Endothelial cell of umbilical vein (primary cell): ENCODE measurements around the gene LMCD1. TPM values are rescaled to one million over a fixed set of nuclear protein-coding genes. Genes with fewer than 3 reads are reported as not detected.

ENCODE experiments used
- BruUV-seq: library from RNA; stranded (reverse); fragments of 400-500 nt; replicated peaks from 2 replicates; lab custom pipeline; 2021; lab: Mats Ljungman, UMichigan
- CTCF ChIA-PET: fragments of 300-600, 350-600 bp; sonication (Branson Sonifier 250); formaldehyde crosslinking; loops from one replicate; lab custom pipeline; 2021; ENCODE audit warnings: antibody characterized with exemption, inconsistent platforms; lab: Charles Lee
- POLR2A ChIA-PET: fragments of 300-600, 350-600 bp; sonication (Branson Sonifier 250); formaldehyde crosslinking; loops from one replicate; lab custom pipeline; 2021; ENCODE audit warnings: antibody characterized with exemption, inconsistent platforms; lab: Charles Lee
- DNase-seq: peaks from one replicate; pipeline ENCODE4 v3.0.0-alpha.2; 2011; ENCODE audit warnings: low read depth, low spot score
- FAIRE-seq: peaks from 2 replicates; lab custom pipeline; 2011; peaks lifted over from hg19 to GRCh38; lab: Jason Lieb, UNC
- H2AFZ ChIP-seq: 2 replicates; pipeline ENCODE4 v1.6.0; 2012; ENCODE audit warnings: low read depth, low read length, control low read depth, inconsistent platforms
- H3K27ac ChIP-seq: 2 replicates; pipeline ENCODE4 v1.5.1; 2011; ENCODE audit warnings: low read depth, mild to moderate bottlenecking, control low read depth, low read length, moderate library complexity; ENCODE audit not compliant: insufficient read depth
- H3K27me3 ChIP-seq, 2 experiments: 2 replicates each; pipeline versions ENCODE4 v1.6.0 to v1.6.1; 2011; ENCODE audit warnings: low read length in 2 of 2, mixed read lengths in 1 of 2; ENCODE audit not compliant: control insufficient read depth in 2 of 2, insufficient read depth in 2 of 2
- H3K36me3 ChIP-seq, 2 experiments: 2 replicates in 1 of 2; 3 replicates in 1 of 2; pipeline ENCODE4 v1.5.1; 2011; ENCODE audit warnings: low read length in 2 of 2, mild to moderate bottlenecking in 1 of 2, moderate library complexity in 1 of 2; ENCODE audit not compliant: control insufficient read depth in 2 of 2, insufficient read depth in 2 of 2; ENCODE audit errors: extremely low read depth in 1 of 2
- H3K4me1 ChIP-seq: 3 replicates; pipeline ENCODE4 v1.5.1; 2011; ENCODE audit warnings: mild to moderate bottlenecking, low read length; ENCODE audit not compliant: control insufficient read depth, insufficient read depth; ENCODE audit errors: extremely low read depth
- H3K4me2 ChIP-seq: 2 replicates; pipeline ENCODE4 v1.6.1; 2011; ENCODE audit warnings: low read length, control low read depth, mixed read lengths; ENCODE audit not compliant: insufficient read depth
- H3K4me3 ChIP-seq, 3 experiments: fragments of 200-600 bp in 1 of 3; sonication (generic), shearing (Covaris generic) in 1 of 3; replicated peaks in 1 of 3; 2 replicates each; pipeline ENCODE4 v1.5.1; 2011 to 2016; ENCODE audit warnings: control low read depth in 3 of 3, low read length in 3 of 3, mild to moderate bottlenecking in 2 of 3, inconsistent platforms in 1 of 3, low read depth in 1 of 3, moderate library complexity in 1 of 3; ENCODE audit not compliant: insufficient read depth in 1 of 3
- H3K79me2 ChIP-seq: 2 replicates; pipeline ENCODE4 v1.6.0; 2012; ENCODE audit warnings: low read length, inconsistent platforms; ENCODE audit not compliant: control insufficient read depth, insufficient read depth
- H3K9ac ChIP-seq: replicated peaks from 2 replicates; pipeline ENCODE3; 2011; ENCODE audit warnings: low read length, control low read depth; ENCODE audit not compliant: insufficient read depth; ENCODE audit errors: extremely low read depth
- H3K9me1 ChIP-seq: replicated peaks from 3 replicates; pipeline ENCODE4 v1.6.0; 2011; ENCODE audit warnings: mild to moderate bottlenecking, low read length; ENCODE audit not compliant: control insufficient read depth, insufficient read depth; ENCODE audit errors: extremely low read depth
- H3K9me3 ChIP-seq: replicated peaks from 2 replicates; pipeline ENCODE4 v1.5.1; 2012; ENCODE audit warnings: low read length, inconsistent platforms; ENCODE audit not compliant: control insufficient read depth, insufficient read depth
- H4K20me1 ChIP-seq: replicated peaks from 2 replicates; pipeline ENCODE3; 2011; ENCODE audit warnings: mild to moderate bottlenecking, low read length; ENCODE audit not compliant: control insufficient read depth, insufficient read depth; ENCODE audit errors: extremely low read depth
- EZH2 ChIP-seq: IDR thresholded peaks from 2 replicates; pipeline ENCODE4 v1.6.1; 2012; ENCODE audit warnings: borderline replicate concordance, low read depth, mild to moderate bottlenecking, moderate library complexity, low read length, inconsistent platforms; ENCODE audit not compliant: severe bottlenecking
- FOS ChIP-seq: IDR thresholded peaks from 2 replicates; pipeline ENCODE4 v1.6.1; 2011; ENCODE audit warnings: mild to moderate bottlenecking, low read length, moderate library complexity, borderline replicate concordance; ENCODE audit not compliant: insufficient read depth
- GATA2 ChIP-seq: IDR thresholded peaks from 2 replicates; pipeline ENCODE4 v1.7.0; 2011; ENCODE audit warnings: low read depth, mild to moderate bottlenecking, moderate library complexity, mixed read lengths, low read length; ENCODE audit not compliant: insufficient read length, insufficient read depth
- JUN ChIP-seq: IDR thresholded peaks from 2 replicates; pipeline ENCODE4 v1.6.1; 2011; ENCODE audit warnings: borderline replicate concordance, low read depth; ENCODE audit not compliant: insufficient read length, insufficient read depth
- MYC ChIP-seq: IDR thresholded peaks from one replicate; pipeline ENCODE4 v1.6.1; 2011; ENCODE audit warnings: mild to moderate bottlenecking, low read depth, low read length
- POLR2A ChIP-seq: IDR thresholded peaks from 2 replicates; pipeline ENCODE4 v1.6.1; 2012; ENCODE audit warnings: low read depth, mild to moderate bottlenecking, control low read depth, low read length
- POLR2AphosphoS5 ChIP-seq: IDR thresholded peaks from 2 replicates; pipeline ENCODE4 v1.6.1; 2012; ENCODE audit warnings: low read depth, mild to moderate bottlenecking, control low read depth, low read length, moderate library complexity; ENCODE audit not compliant: insufficient read depth
- dilution Hi-C: fragments of 300-500 bp; cut with MboI; formaldehyde crosslinking; loops from one replicate; pipeline ENCODE4 v1.15.0; 2019; ENCODE audit warnings: low sequenced_read_pairs; ENCODE audit not compliant: extremely low pct_ligation_motif_present
- intact Hi-C: fragments of 100-400 bp; cut with micrococcal nuclease; formaldehyde crosslinking; loops from one replicate; pipeline ENCODE4 v1.10.0; 2022
- polyA plus RNA-seq, 4 experiments: library from polyadenylated mRNA; depleted of rRNA in 3 of 4; stranded (reverse) in 3 of 4; unstranded in 1 of 4; fragments of >200 nt; gene quantifications; 2 replicates each; pipeline versions ENCODE4 v1.2.1 to v1.2.3, GENCODE V29; 2011 to 2012; ENCODE audit warnings: missing spikeins in 1 of 4
- total RNA-seq: library from RNA; stranded (reverse); gene quantifications from 2 replicates; pipeline ENCODE4 v1.2.3, GENCODE V29; 2021
- TF ChIP-seq, protein P1 (sequence below): IDR thresholded peaks from 2 replicates; pipeline ENCODE4 v1.6.1; 2011; ENCODE audit not compliant: insufficient read depth, insufficient read length
- TF ChIP-seq, protein P2 (sequence below), 2 donors: IDR thresholded peaks; 1 replicate in 1 of 2; 2 replicates in 1 of 2; pipeline ENCODE4 v1.5.1; 2011; ENCODE audit warnings: low read length in 2 of 2, mild to moderate bottlenecking in 2 of 2, moderate library complexity in 2 of 2, control low read depth in 1 of 2, inconsistent platforms in 1 of 2, low read depth in 1 of 2; ENCODE audit not compliant: insufficient read depth in 1 of 2; ENCODE audit errors: extremely low read depth in 1 of 2

Gene LMCD1
- total and polyA plus RNA-seq, 2 donors (not counting 3 experiments of a cell fraction or from before 2014, with no cell fraction given): 7.6 to 14.5 TPM

DNA sequence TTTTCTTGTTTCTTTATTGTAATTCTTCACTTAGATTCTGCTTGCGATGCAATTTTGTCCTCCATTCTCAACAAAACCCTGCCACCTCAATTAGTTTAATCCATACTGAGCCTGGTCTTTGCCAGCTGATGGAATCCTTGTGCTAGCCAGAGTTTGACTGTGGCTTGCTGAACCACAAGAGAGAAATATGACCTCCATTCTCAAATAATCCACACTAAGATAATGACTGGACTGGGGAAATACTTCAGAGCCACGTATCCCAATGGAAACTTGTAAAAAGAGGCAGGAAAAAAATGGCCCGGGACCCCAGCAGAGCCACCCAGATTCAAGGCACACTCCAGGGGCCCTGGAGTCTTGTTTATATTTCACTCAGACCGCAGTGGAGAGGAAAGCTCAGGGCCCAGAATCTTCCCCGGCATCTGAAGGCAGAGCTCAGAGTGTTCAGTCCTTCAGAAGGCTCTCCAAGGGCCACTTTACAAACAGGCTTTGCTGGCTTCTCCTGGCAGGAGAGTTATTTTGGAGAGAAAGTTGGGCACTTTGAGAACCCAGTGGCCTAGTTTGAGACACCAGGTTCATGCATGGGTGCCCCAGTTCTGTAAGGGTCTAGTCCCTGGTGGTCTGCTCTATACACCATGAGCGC is 80.3 kb downstream of the LMCD1 start:
- Histone ChIP-seq H3K9me3 (no peaks in the 10 kb centered on the region), H3K4me3 (no peak overlapping the region), H3K4me2 (no peak overlapping the region), H3K27ac (no peak overlapping the region), H4K20me1 (no peaks in the 10 kb centered on the region), H3K9me1 (no peaks in the 10 kb centered on the region), H3K4me1 (no peaks in the 10 kb centered on the region), H3K9ac (no peak overlapping the region), H3K79me2 (no peaks in the 10 kb centered on the region), H2AFZ (no peak overlapping the region), H3K36me3 (no peaks in the 10 kb centered on the region), H3K27me3 (no peaks in the 10 kb centered on the region)
- TF ChIP-seq, protein P1, sequence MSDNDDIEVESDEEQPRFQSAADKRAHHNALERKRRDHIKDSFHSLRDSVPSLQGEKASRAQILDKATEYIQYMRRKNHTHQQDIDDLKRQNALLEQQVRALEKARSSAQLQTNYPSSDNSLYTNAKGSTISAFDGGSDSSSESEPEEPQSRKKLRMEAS: no peak
- TF ChIP-seq JUN: no peak
- BruUV-seq: no TSS peak
- CTCF ChIA-PET: no interaction called here
- POLR2A ChIA-PET: no interaction called here
- dilution Hi-C loops (no loop called here), intact Hi-C loops (no loop called here)
- DNase-seq (no peak), FAIRE-seq (no peak)

DNA sequence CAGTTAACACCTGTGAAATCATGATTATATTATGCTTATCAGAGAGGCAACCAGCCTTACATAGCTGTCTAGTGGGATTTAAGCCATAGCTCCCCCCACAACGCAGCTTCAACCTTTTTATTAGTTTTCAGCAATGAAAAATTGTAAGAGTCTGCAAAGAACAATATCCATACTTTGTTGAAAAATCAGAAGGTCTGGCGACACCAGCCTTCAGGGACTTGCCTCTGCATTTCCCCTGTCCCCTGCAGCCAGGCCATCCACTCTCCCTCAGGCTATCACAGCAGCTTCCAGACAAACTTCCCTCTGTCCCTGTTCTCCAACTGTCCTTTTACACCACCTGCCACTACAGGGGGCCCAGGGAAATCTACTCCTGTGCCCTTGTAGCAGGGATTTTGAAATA is 83.0 kb downstream of the LMCD1 start:
- Histone ChIP-seq H4K20me1 (no peaks in the 10 kb centered on the region), H3K4me1 (no peaks in the 10 kb centered on the region), H3K27me3 (no peaks in the 10 kb centered on the region), H3K4me3 (no peak overlapping the region), H3K36me3 (no peaks in the 10 kb centered on the region), H3K79me2 (no peaks in the 10 kb centered on the region), H3K27ac (no peak overlapping the region), H3K9me3 (no peaks in the 10 kb centered on the region), H3K9me1 (no peaks in the 10 kb centered on the region), H3K9ac (no peak overlapping the region), H3K4me2 (no peak overlapping the region), H2AFZ (no peak overlapping the region)
- DNase-seq (no peak), FAIRE-seq (no peak)
- CTCF ChIA-PET: no interaction called here
- BruUV-seq: no TSS peak
- TF ChIP-seq, protein P2, sequence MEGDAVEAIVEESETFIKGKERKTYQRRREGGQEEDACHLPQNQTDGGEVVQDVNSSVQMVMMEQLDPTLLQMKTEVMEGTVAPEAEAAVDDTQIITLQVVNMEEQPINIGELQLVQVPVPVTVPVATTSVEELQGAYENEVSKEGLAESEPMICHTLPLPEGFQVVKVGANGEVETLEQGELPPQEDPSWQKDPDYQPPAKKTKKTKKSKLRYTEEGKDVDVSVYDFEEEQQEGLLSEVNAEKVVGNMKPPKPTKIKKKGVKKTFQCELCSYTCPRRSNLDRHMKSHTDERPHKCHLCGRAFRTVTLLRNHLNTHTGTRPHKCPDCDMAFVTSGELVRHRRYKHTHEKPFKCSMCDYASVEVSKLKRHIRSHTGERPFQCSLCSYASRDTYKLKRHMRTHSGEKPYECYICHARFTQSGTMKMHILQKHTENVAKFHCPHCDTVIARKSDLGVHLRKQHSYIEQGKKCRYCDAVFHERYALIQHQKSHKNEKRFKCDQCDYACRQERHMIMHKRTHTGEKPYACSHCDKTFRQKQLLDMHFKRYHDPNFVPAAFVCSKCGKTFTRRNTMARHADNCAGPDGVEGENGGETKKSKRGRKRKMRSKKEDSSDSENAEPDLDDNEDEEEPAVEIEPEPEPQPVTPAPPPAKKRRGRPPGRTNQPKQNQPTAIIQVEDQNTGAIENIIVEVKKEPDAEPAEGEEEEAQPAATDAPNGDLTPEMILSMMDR (IDR thresholded peaks at IDR 0.05; ENCODE audit: extremely low read depth in 1 of 2, insufficient read depth in 1 of 2, low read depth in 1 of 2, low read length in 2 of 2): no peak
- TF ChIP-seq JUN (no peak), MYC (no peak), POLR2A (no peak), POLR2AphosphoS5 (no peak), FOS (no peak), GATA2 (no peak), EZH2 (no peak)
- TF ChIP-seq, protein P1: no peak
- dilution Hi-C loops (no loop called here), intact Hi-C loops (no loop called here)
- POLR2A ChIA-PET: no interaction called here
